GM18519 (cell line): ENCODE measurements around the gene CCL13.

Source experiments
- ATAC-seq: cut with Tn5 transposase; IDR thresholded peaks from one replicate; pipeline ENCODE4 v1.9.1; 2021; ENCODE audit warnings: mild to moderate bottlenecking, moderate library complexity; ENCODE audit not compliant: unreplicated experiment, low FRiP score

Gene CCL13

GRCh38 chr17:34382621-34383124 lies 26.4 kb downstream of the CCL13 start:
- no peak for ATAC-seq

- no peak for ATAC-seq
Observed at GRCh38 chr17:34383216-34383615, 26.9 kb downstream of the CCL13 start.

GRCh38 chr17:34384271-34384670 lies 28.0 kb downstream of the CCL13 start:
- no peak for ATAC-seq

GRCh38 chr17:34384822-34385605 lies 28.7 kb downstream of the CCL13 start:
- no peak for ATAC-seq

- ATAC-seq, result no peak
Observed at GRCh38 chr17:34386343-34386696, 30.0 kb downstream of the CCL13 start.

GRCh38 chr17:34386697-34387550 lies 30.6 kb downstream of the CCL13 start:
- no peak for ATAC-seq

GRCh38 chr17:34387566-34387965 lies 31.3 kb downstream of the CCL13 start:
- ATAC-seq, result no peak

- ATAC-seq, result no peak
Observed at GRCh38 chr17:34389126-34389750, 33.0 kb downstream of the CCL13 start.

- ATAC-seq, result no peak
Observed at GRCh38 chr17:34390649-34391048, 34.4 kb downstream of the CCL13 start.

- ATAC-seq, result no peak
Observed at GRCh38 chr17:34391241-34391640, 35.0 kb downstream of the CCL13 start.

GRCh38 chr17:34393401-34393800 lies 37.1 kb downstream of the CCL13 start:
- ATAC-seq, result no peak

GRCh38 chr17:34397265-34397664 lies 41.0 kb downstream of the CCL13 start:
- no peak for ATAC-seq

- ATAC-seq, result no peak
Observed at GRCh38 chr17:34398990-34399389, 42.7 kb downstream of the CCL13 start.

GRCh38 chr17:34399725-34400124 lies 43.4 kb downstream of the CCL13 start:
- ATAC-seq, result no peak

- ATAC-seq, result no peak
Observed at GRCh38 chr17:34400301-34400931, 44.1 kb downstream of the CCL13 start.

- no peak for ATAC-seq
Observed at GRCh38 chr17:34401165-34401564, 44.9 kb downstream of the CCL13 start.

- no peak for ATAC-seq
Observed at GRCh38 chr17:34403006-34403405, 46.7 kb downstream of the CCL13 start.

GRCh38 chr17:34406226-34406625 lies 49.9 kb downstream of the CCL13 start:
- ATAC-seq, result no peak
